GM12875 (cell line): Measurements from ENCODE around the gene TTC38.

Source experiments
- H3K4me3 ChIP-seq: one replicate; pipeline ENCODE4 v1.5.1; 2011; ENCODE audit warnings: low read depth, low read length, control low read depth
- CTCF ChIP-seq: IDR thresholded peaks from 2 replicates; pipeline ENCODE4 v1.5.1; 2011; ENCODE audit warnings: low read depth, mild to moderate bottlenecking, control low read depth, inconsistent platforms, low read length, moderate library complexity, borderline replicate concordance; ENCODE audit not compliant: insufficient read depth

TTC38 gene

GRCh38 chr22:46337870-46338269 is 70.1 kb downstream of the TTC38 start:
- no peak overlapping the region for H3K4me3 ChIP-seq
- TF ChIP-seq CTCF, result no peak

- no peak for TF ChIP-seq CTCF
- no peak overlapping the region for H3K4me3 ChIP-seq
These were observed 70.8 kb downstream of the TTC38 start for GRCh38 chr22:46338636-46339035.

GRCh38 chr22:46339956-46340355 is 72.1 kb downstream of the TTC38 start:
- no peak overlapping the region for H3K4me3 ChIP-seq

GRCh38 chr22:46340676-46341075 is 72.9 kb downstream of the TTC38 start:
- no peak for TF ChIP-seq CTCF
- H3K4me3 ChIP-seq, result no peak overlapping the region

More at GRCh38 chr22:46339956-46340355, 72.1 kb downstream of the TTC38 start:
- TF ChIP-seq CTCF, result no peak
